Adrenal gland (tissue), 12 donors: Measurements from ENCODE around the gene USP10. TPM values are rescaled to one million over a fixed set of nuclear protein-coding genes. Genes with fewer than 3 reads are reported as not detected.

Experiments used
- DNase-seq, 7 donors: peaks; one replicate each; pipeline ENCODE4 v3.0.0-alpha.2; 2019 to 2020
- H3K27ac ChIP-seq, 5 donors: fragments of 200-600 bp; sonication (generic) in 4 of 5; 1 replicate in 3 of 5; 2 replicates in 2 of 5; pipeline versions ENCODE4 v1.5.1 to v1.8.0; 2016 to 2020; ENCODE audit warnings: mild to moderate bottlenecking in 1 of 5
- H3K27me3 ChIP-seq: fragments of 200-600 bp; 2 replicates; pipeline ENCODE4 v1.8.0; 2021
- H3K36me3 ChIP-seq, 2 donors: fragments of 200-600 bp; replicated peaks in 1 of 2; 1 replicate in 1 of 2; 2 replicates in 1 of 2; pipeline versions ENCODE4 v1.5.1 to v1.8.0; 2018 to 2022
- H3K4me1 ChIP-seq, 2 donors: fragments of 200-600 bp; replicated peaks in 1 of 2; 1 replicate in 1 of 2; 2 replicates in 1 of 2; pipeline versions ENCODE4 v1.5.1 to v1.8.0; 2018 to 2021
- H3K4me3 ChIP-seq, 4 donors: fragments of 200-600 bp; sonication (generic) in 3 of 4; one replicate each; pipeline ENCODE4 v1.5.1; 2016 to 2018
- H3K9me3 ChIP-seq, 3 donors: fragments of 200-600 bp; sonication (generic) in 1 of 3; replicated peaks in 1 of 3; 1 replicate in 2 of 3; 2 replicates in 1 of 3; pipeline versions ENCODE4 v1.5.1 to v1.8.0; 2016 to 2021
- CTCF ChIP-seq, 6 experiments: fragments of 450-650 bp in 4 of 6; fragments of 200-600 bp in 2 of 6; sonication (generic) in 1 of 6; IDR thresholded peaks; 1 replicate in 5 of 6; 2 replicates in 1 of 6; pipeline versions ENCODE4 v1.5.1 to v1.8.0; 2016 to 2021; ENCODE audit warnings: antibody characterized with exemption in 6 of 6, mild to moderate bottlenecking in 2 of 6, moderate library complexity in 1 of 6
- POLR2A ChIP-seq, 2 donors: fragments of 450-650 bp; IDR thresholded peaks; one replicate each; pipeline ENCODE4 v1.6.1; 2017; ENCODE audit warnings: antibody characterized with exemption in 2 of 2, mild to moderate bottlenecking in 2 of 2, moderate library complexity in 1 of 2
- WGBS, 4 donors: extraction: QIAGEN DNeasy Blood & Tissue Kit in 2 of 4; methylation state at CpG; one replicate each; pipeline versions ENCODE4 v1.1.5 to v1.1.7; 2013 to 2017; 5-methylcytosine and 5-hydroxymethylcytosine counted together
- intact Hi-C, 2 donors: fragments of 100-400 bp; cut with DNase I; formaldehyde crosslinking; loops; one replicate each; pipeline versions ENCODE4 v1.14.1 to v1.15.0; 2022 to 2023
- polyA plus RNA-seq, 3 donors: library from polyadenylated mRNA; stranded (reverse); fragments of 200-250 nt in 2 of 3; fragments of 350-450 nt in 1 of 3; fragmentation: Illumina TruSeq in 1 of 3; extraction: RNeasy Lipid Tissue Mini Kit (QIAGEN cat#74804) in 1 of 3; gene quantifications; one replicate each; pipeline ENCODE4 v1.2.3, GENCODE V29; 2013 to 2014
- total RNA-seq, 9 donors: library from RNA; depleted of rRNA in 4 of 9; stranded (reverse); fragments of >200 nt in 4 of 9; fragments of 120-200 nt in 1 of 9; fragmentation: NEBNext Ultra II Directional in 1 of 9; extraction: Animal tissue kit (Norgen Biotek cat#: 25700) in 1 of 9; gene quantifications; one replicate each; pipeline versions ENCODE4 v1.1.0 to v1.2.4, GENCODE V29; 2013 to 2023
- donor health status: healthy with polysubstance abuse.
- donor health status: Bipolar disorder and iron deficiency.
- donor health status: DM: yes; HTN: yes; CAD: no.
- donor health status: DM: no; HTN: no; CAD: no.
- donor health status: DM: no; HTN: no; CAD: no.
- donor health status: DM: yes; HTN: yes; CAD: no.

USP10 gene
- total and polyA plus RNA-seq, 12 donors, result 16.2 to 154 (median 60.4) TPM

DNA sequence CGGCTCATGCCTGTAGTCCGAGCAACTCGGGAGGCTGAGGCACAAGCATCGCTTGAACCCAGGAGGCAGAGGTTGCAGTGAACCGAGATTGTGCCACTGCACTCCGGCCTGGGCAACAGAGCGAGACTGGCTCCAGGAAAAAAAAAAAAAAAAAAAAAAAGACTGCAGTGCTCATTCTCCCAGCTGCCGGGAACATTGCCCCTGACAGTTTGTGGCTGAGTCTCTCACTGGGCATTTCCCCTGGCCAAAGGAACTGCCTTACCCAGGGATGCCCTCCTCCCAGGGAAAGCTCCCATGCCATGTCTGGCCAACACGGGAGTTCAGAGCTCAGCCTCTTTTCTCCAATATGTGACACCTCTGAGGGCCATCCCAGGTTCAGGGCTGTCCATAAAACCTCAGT is 21.3 kb upstream of the USP10 start:
- WGBS, 4 donors, result 85 to 89% (median 86%) methylated on average over 9 of the region's 9 CpGs
- H3K4me3 ChIP-seq, result no peak overlapping the region
- no peak overlapping the region for H3K27ac ChIP-seq
- TF ChIP-seq CTCF (IDR thresholded peaks at IDR 0.05) (no peak), POLR2A (IDR thresholded peaks at IDR 0.05) (no peak)
- DNase-seq, result no peak
- no peaks in the 10 kb centered on the region for H3K27me3 ChIP-seq
- intact Hi-C loops, result loop anchor here in 1 of 2 donors (5.0 kb wide), 1 partner anchor 39 kb away; no protein-coding TSS in a partner anchor
- no peaks in the 10 kb centered on the region for H3K4me1 ChIP-seq
- H3K9me3 ChIP-seq, result no peaks in the 10 kb centered on the region
- no peaks in the 10 kb centered on the region for H3K36me3 ChIP-seq

- H3K4me3 ChIP-seq, result no peak overlapping the region
- H3K36me3 ChIP-seq, result no peaks in the 10 kb centered on the region
- DNase-seq, result no peak
- intact Hi-C loops, result no loop called here
- no peaks in the 10 kb centered on the region for H3K27me3 ChIP-seq
- TF ChIP-seq CTCF (IDR thresholded peaks at IDR 0.05) (no peak), POLR2A (IDR thresholded peaks at IDR 0.05) (no peak)
- H3K9me3 ChIP-seq, result no peaks in the 10 kb centered on the region
- no peak overlapping the region for H3K27ac ChIP-seq
- 79 to 86% (median 82%) methylated on average over 10 of the region's 10 CpGs for WGBS, 4 donors
- no peaks in the 10 kb centered on the region for H3K4me1 ChIP-seq
Observed at GRCh38 chr16:84680165-84680842, 19.5 kb upstream of the USP10 start.

- no peaks in the 10 kb centered on the region for H3K27me3 ChIP-seq
- DNase-seq, result no peak
- no peak overlapping the region for H3K4me3 ChIP-seq
- WGBS, 4 donors, result 89 to 93% (median 92%) methylated on average over 4 of the region's 4 CpGs
- intact Hi-C loops, result no loop called here
- no peaks in the 10 kb centered on the region for H3K9me3 ChIP-seq
- H3K36me3 ChIP-seq, result no peaks in the 10 kb centered on the region
- TF ChIP-seq CTCF (IDR thresholded peaks at IDR 0.05), result no peak
- TF ChIP-seq POLR2A (IDR thresholded peaks at IDR 0.05), result no peak
- H3K27ac ChIP-seq, result no peak overlapping the region
- H3K4me1 ChIP-seq, result no peaks in the 10 kb centered on the region
Observed at GRCh38 chr16:84680843-84681629, 18.8 kb upstream of the USP10 start.

DNA sequence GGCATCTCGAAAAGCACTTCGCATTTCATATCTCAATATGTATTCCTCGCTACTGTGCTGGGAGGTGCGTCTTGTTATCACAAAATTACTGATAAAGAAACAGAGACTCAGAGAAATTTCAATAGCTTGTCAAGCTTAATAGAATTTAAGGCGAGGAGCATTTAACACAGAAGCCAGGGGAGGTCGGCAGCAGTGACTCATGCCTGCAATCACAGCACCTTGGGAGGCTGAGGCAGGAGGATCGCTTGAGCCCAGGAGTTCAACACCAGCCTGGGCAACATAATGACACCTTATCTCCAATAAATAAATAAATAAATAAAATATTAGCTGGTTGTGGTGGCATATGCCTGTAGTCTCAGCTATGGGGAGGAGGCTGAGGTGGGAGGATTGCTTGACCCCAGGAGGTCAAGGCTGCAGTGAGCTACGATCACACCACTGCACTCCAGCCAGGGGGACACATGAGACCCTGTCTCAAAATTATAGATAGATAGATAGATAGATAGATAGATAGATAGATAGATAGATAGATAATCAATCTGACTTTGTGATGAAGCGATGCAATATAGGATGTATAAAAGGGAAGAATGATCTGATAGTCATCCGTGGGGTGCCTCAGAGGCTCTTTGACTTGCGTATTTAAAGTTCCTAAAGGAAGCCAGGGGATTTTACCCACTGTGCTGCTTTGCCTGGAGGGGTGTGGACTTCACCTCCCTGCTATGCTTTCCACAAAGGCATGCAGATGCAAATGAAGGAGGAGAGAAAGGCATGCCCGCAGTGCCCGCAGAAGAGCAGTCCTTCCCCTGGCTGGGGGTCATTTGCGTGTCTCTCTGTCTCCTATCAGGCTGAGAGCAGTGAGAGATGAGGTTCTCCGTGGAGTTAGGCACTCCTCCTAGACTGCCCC is 15.9 kb upstream of the USP10 start:
- H3K4me3 ChIP-seq, result no peak overlapping the region
- no peak for TF ChIP-seq POLR2A (IDR thresholded peaks at IDR 0.05)
- no peak for TF ChIP-seq CTCF (IDR thresholded peaks at IDR 0.05)
- intact Hi-C loops, result no loop called here
- H3K9me3 ChIP-seq, result no peaks in the 10 kb centered on the region
- no peaks in the 10 kb centered on the region for H3K36me3 ChIP-seq
- DNase-seq, result peak in 1 of 7 donors; percentile 7
- WGBS, 4 donors, result 67 to 74% (median 71%) methylated on average over 13 to 15 of the region's 15 CpGs
- no peak overlapping the region for H3K27ac ChIP-seq
- H3K27me3 ChIP-seq, result no peaks in the 10 kb centered on the region
- H3K4me1 ChIP-seq, result no peaks in the 10 kb centered on the region
